ENCODE data around the gene ALK. TPM values are rescaled to one million over a fixed set of nuclear protein-coding genes. Genes with fewer than 3 reads are reported as not detected.

The ALK gene
- total RNA-seq, 1 experiment from 2014 or later: 0.87 TPM

DNA sequence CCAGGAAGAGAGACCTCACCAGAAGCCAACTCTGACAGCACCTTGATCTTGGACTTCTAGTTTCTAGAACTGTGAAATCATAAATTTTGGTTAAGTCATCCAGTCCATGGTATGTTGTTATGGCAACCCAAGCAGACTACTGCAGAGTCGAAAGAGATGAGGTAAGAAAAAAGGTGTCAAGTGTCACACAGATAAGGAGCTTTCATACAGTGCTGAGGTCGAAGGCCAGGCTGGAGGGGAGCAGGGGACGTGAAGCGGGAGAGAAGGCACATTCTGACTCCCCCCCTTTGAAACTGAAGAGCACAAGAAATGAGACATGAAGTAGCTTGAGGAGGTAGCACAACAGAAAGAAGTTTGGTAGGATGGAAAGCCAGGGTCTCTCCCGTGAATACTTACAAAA lies 110.4 kb downstream of the ALK start:
- TF ChIP-seq CTCF (conservative IDR thresholded peaks at IDR 0.05; ENCODE audit: low read depth, low read length) (no peak), EZH2 (IDR thresholded peaks at IDR 0.05; ENCODE audit: low read length, unreplicated experiment) (no peak), EZH2phosphoT487 (IDR thresholded peaks at IDR 0.05; ENCODE audit: borderline replicate concordance, low read length) (no peak)
- H3K4me3 ChIP-seq (ENCODE audit: low read length): no peak overlapping the region
- DNase-seq (peak; percentile 5), ATAC-seq (no peak)
- no peaks in the 10 kb centered on the region for H3K27me3 ChIP-seq (ENCODE audit: low read length)
- CTCF ChIA-PET: interaction anchor here (0.6 kb wide), 1 partner anchor 1613 kb away, joined by 3 read pairs; no protein-coding TSS in a partner anchor
- H3K36me3 ChIP-seq (ENCODE audit: low read depth, low read length): no peaks in the 10 kb centered on the region
- intact Hi-C loops (cut with micrococcal nuclease): no loop called here
- H2AFZ ChIP-seq (ENCODE audit: low read length): no peak overlapping the region
- no peak overlapping the region for H3K9ac ChIP-seq (ENCODE audit: low read length)
- no peak overlapping the region for H3K27ac ChIP-seq (ENCODE audit: low read length)
- H3K9me2 ChIP-seq (replicated peaks; ENCODE audit: low read length): no peaks in the 10 kb centered on the region; the same call in 1 of the 2 replicates
- no peaks in the 10 kb centered on the region for H3K79me2 ChIP-seq (ENCODE audit: low read length)
- BruUV-seq (replicated peaks): no TSS peak
- no peaks in the 10 kb centered on the region for H4K20me1 ChIP-seq (ENCODE audit: low read length)
- no peaks in the 10 kb centered on the region for H3F3A ChIP-seq (ENCODE audit: low read length, unreplicated experiment)
- H3K4me1 ChIP-seq (ENCODE audit: insufficient read depth, low read length): peaks cover 32% of the 10 kb centered on the region
- POLR2A ChIA-PET (ENCODE audit: unreplicated experiment): no interaction called here
- 0 out of 2 replicates have a peak overlapping the region, but pooled peaks have one; percentile 5 for H3K4me2 ChIP-seq (ENCODE audit: low read length)
- no peaks in the 10 kb centered on the region for H3K9me3 ChIP-seq (ENCODE audit: low read length)

- no peaks in the 10 kb centered on the region for H4K20me1 ChIP-seq (ENCODE audit: low read length)
- no peak overlapping the region for H3K4me2 ChIP-seq (ENCODE audit: low read length)
- peaks cover 35% of the 10 kb centered on the region for H3K4me1 ChIP-seq (ENCODE audit: insufficient read depth, low read length)
- ChIA-PET CTCF (no interaction called here), POLR2A (ENCODE audit: unreplicated experiment) (no interaction called here)
- no peak overlapping the region for H3K9ac ChIP-seq (ENCODE audit: low read length)
- no peaks in the 10 kb centered on the region for H3K79me2 ChIP-seq (ENCODE audit: low read length)
- H2AFZ ChIP-seq (ENCODE audit: low read length): no peak overlapping the region
- H3K36me3 ChIP-seq (ENCODE audit: low read depth, low read length): no peaks in the 10 kb centered on the region
- intact Hi-C loops (cut with micrococcal nuclease): loop anchor here (5.0 kb wide), 1 partner anchor 269 kb away; no protein-coding TSS in a partner anchor
- no peak for ATAC-seq
- H3K9me3 ChIP-seq (ENCODE audit: low read length): no peaks in the 10 kb centered on the region
- no peak overlapping the region for H3K27ac ChIP-seq (ENCODE audit: low read length)
- no peaks in the 10 kb centered on the region; the same call in 1 of the 2 replicates for H3K9me2 ChIP-seq (replicated peaks; ENCODE audit: low read length)
- no peaks in the 10 kb centered on the region for H3F3A ChIP-seq (ENCODE audit: low read length, unreplicated experiment)
- DNase-seq: no peak
- TF ChIP-seq CTCF (conservative IDR thresholded peaks at IDR 0.05; ENCODE audit: low read depth, low read length) (no peak), EZH2phosphoT487 (IDR thresholded peaks at IDR 0.05; ENCODE audit: borderline replicate concordance, low read length) (no peak), EZH2 (IDR thresholded peaks at IDR 0.05; ENCODE audit: low read length, unreplicated experiment) (no peak)
- BruUV-seq (replicated peaks): no TSS peak
- no peak overlapping the region for H3K4me3 ChIP-seq (ENCODE audit: low read length)
- no peaks in the 10 kb centered on the region for H3K27me3 ChIP-seq (ENCODE audit: low read length)
These were observed 113.1 kb downstream of the ALK start for GRCh38 chr2:29808321-29808720.

DNA sequence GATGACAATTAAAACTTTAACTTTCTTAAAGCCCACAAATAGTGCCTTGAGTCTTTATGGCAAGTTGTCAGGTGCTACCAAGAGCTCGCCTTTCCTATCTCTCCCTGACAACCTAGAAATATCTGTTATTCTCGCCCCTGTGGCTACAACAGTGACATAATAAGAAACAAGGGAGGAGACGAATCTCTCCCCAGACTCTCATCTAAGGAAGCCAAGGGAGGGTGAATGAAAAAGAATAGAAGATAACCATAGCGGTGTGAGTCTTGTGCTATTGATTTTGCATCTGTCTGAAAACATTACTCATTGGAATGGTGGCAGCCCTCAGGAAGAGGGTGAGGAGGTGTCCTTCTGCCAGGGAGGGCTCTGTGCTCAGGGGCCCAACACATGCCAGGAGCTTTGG lies 114.3 kb downstream of the ALK start:
- CTCF ChIA-PET: no interaction called here
- intact Hi-C loops (cut with micrococcal nuclease): loop anchor here (5.0 kb wide), 1 partner anchor 270 kb away; no protein-coding TSS in a partner anchor
- ATAC-seq (no peak), DNase-seq (no peak)
- Histone ChIP-seq H3K36me3 (ENCODE audit: low read depth, low read length) (no peaks in the 10 kb centered on the region), H3F3A (ENCODE audit: low read length, unreplicated experiment) (no peaks in the 10 kb centered on the region), H3K79me2 (ENCODE audit: low read length) (no peaks in the 10 kb centered on the region), H4K20me1 (ENCODE audit: low read length) (no peaks in the 10 kb centered on the region), H3K9me2 (replicated peaks; ENCODE audit: low read length) (no peaks in the 10 kb centered on the region; the same call in 1 of the 2 replicates), H3K9me3 (ENCODE audit: low read length) (no peaks in the 10 kb centered on the region), H3K4me2 (ENCODE audit: low read length) (peak overlapping the region; percentile 45), H2AFZ (ENCODE audit: low read length) (no peak overlapping the region), H3K27ac (ENCODE audit: low read length) (peak overlapping the region; percentile 45), H3K4me3 (ENCODE audit: low read length) (no peak overlapping the region), H3K9ac (ENCODE audit: low read length) (no peak overlapping the region), H3K27me3 (ENCODE audit: low read length) (no peaks in the 10 kb centered on the region), H3K4me1 (ENCODE audit: insufficient read depth, low read length) (peaks cover 34% of the 10 kb centered on the region)
- no TSS peak for BruUV-seq (replicated peaks)
- TF ChIP-seq CTCF (conservative IDR thresholded peaks at IDR 0.05; ENCODE audit: low read depth, low read length): no peak
- TF ChIP-seq EZH2phosphoT487 (IDR thresholded peaks at IDR 0.05; ENCODE audit: borderline replicate concordance, low read length): no peak
- no peak for TF ChIP-seq EZH2 (IDR thresholded peaks at IDR 0.05; ENCODE audit: low read length, unreplicated experiment)
- POLR2A ChIA-PET (ENCODE audit: unreplicated experiment): no interaction called here
